ENCODE results near the gene FMN1. TPM values are rescaled to one million over a fixed set of nuclear protein-coding genes. Genes with fewer than 3 reads are reported as not detected.

The FMN1 gene
- total RNA-seq, 2 donors from 2014 or later: 0.60 to 1.1 TPM

DNA sequence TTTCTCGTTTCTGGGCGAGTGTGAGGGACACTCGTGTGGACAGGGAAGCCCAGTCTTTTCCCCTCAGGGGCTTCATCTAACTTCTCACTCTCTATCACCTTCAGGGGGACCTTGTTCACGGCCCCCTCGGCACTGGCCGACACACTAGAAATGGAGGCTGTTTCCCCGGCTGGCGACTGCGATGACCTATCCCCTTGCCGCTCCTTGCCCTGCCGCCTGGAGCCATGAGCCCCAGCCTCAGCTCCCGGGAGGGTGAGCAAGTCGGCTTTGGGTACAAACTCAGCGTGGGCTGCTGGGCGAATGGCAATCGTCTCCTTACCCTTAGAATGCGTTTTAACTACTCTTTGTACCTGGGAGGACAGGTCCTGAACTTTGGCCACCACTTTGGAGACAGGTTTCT is 41.0 kb downstream of the FMN1 start:
- 94 to 97% methylated on average over 12 to 17 of the region's 17 CpGs for WGBS, 2 experiments (ENCODE audit: insufficient coverage in 1 of 2, insufficient read length in 1 of 2)
- H3K27me3 Mint-ChIP-seq (ENCODE audit: insufficient read depth): peaks cover 14% of the 10 kb centered on the region
- H3K9me3 ChIP-seq (ENCODE audit: control insufficient read depth, low read length): no peaks in the 10 kb centered on the region
- H3K27ac ChIP-seq (ENCODE audit: low read depth, low read length): no peak overlapping the region
- no peak for DNase-seq
- TF ChIP-seq, protein P1, sequence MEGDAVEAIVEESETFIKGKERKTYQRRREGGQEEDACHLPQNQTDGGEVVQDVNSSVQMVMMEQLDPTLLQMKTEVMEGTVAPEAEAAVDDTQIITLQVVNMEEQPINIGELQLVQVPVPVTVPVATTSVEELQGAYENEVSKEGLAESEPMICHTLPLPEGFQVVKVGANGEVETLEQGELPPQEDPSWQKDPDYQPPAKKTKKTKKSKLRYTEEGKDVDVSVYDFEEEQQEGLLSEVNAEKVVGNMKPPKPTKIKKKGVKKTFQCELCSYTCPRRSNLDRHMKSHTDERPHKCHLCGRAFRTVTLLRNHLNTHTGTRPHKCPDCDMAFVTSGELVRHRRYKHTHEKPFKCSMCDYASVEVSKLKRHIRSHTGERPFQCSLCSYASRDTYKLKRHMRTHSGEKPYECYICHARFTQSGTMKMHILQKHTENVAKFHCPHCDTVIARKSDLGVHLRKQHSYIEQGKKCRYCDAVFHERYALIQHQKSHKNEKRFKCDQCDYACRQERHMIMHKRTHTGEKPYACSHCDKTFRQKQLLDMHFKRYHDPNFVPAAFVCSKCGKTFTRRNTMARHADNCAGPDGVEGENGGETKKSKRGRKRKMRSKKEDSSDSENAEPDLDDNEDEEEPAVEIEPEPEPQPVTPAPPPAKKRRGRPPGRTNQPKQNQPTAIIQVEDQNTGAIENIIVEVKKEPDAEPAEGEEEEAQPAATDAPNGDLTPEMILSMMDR (conservative IDR thresholded peaks at IDR 0.05): no peak
- H3K4me1 Mint-ChIP-seq: no peaks in the 10 kb centered on the region
- H3K36me3 ChIP-seq (ENCODE audit: control insufficient read depth, insufficient read depth, low read length): no peaks in the 10 kb centered on the region
- no peak overlapping the region for H3K9ac ChIP-seq (ENCODE audit: extremely low read depth, low read length, poor library complexity, severe bottlenecking)
- H3K27me3 ChIP-seq (ENCODE audit: control insufficient read depth, insufficient read depth, low read length, poor library complexity, severe bottlenecking): no peaks in the 10 kb centered on the region
- no peak overlapping the region for H3K4me3 ChIP-seq (ENCODE audit: low read length)
- no peaks in the 10 kb centered on the region for H3K9me3 Mint-ChIP-seq
- no peaks in the 10 kb centered on the region for H3K36me3 Mint-ChIP-seq (ENCODE audit: low read depth)
- H3K4me3 Mint-ChIP-seq: no peak overlapping the region
- H3K27ac Mint-ChIP-seq: no peak overlapping the region
- H3K4me1 ChIP-seq (ENCODE audit: control insufficient read depth, insufficient read depth, low read length): peaks cover 3% of the 10 kb centered on the region

GRCh38 chr15:33152502-33153109 is 41.9 kb downstream of the FMN1 start:
- H3K36me3 Mint-ChIP-seq (ENCODE audit: low read depth): no peaks in the 10 kb centered on the region
- peaks cover 3% of the 10 kb centered on the region for H3K4me1 ChIP-seq (ENCODE audit: control insufficient read depth, insufficient read depth, low read length)
- H3K36me3 ChIP-seq (ENCODE audit: control insufficient read depth, insufficient read depth, low read length): no peaks in the 10 kb centered on the region
- TF ChIP-seq, protein P1 (conservative IDR thresholded peaks at IDR 0.05): no peak
- H3K9ac ChIP-seq (ENCODE audit: extremely low read depth, low read length, poor library complexity, severe bottlenecking): no peak overlapping the region
- H3K27me3 Mint-ChIP-seq (ENCODE audit: insufficient read depth): peaks cover 14% of the 10 kb centered on the region
- H3K4me3 Mint-ChIP-seq: no peak overlapping the region
- H3K27me3 ChIP-seq (ENCODE audit: control insufficient read depth, insufficient read depth, low read length, poor library complexity, severe bottlenecking): no peaks in the 10 kb centered on the region
- H3K27ac ChIP-seq (ENCODE audit: low read depth, low read length): no peak overlapping the region
- H3K9me3 Mint-ChIP-seq: no peaks in the 10 kb centered on the region
- no peak overlapping the region for H3K27ac Mint-ChIP-seq
- no peaks in the 10 kb centered on the region for H3K9me3 ChIP-seq (ENCODE audit: control insufficient read depth, low read length)
- no peak overlapping the region for H3K4me3 ChIP-seq (ENCODE audit: low read length)
- no peaks in the 10 kb centered on the region for H3K4me1 Mint-ChIP-seq
- 94% methylated on average over 4 of the region's 5 CpGs; no CpG with 5 or more reads in 1 of the 2 experiments for WGBS, 2 experiments (ENCODE audit: insufficient coverage in 1 of 2, insufficient read length in 1 of 2)
- DNase-seq: no peak

DNA sequence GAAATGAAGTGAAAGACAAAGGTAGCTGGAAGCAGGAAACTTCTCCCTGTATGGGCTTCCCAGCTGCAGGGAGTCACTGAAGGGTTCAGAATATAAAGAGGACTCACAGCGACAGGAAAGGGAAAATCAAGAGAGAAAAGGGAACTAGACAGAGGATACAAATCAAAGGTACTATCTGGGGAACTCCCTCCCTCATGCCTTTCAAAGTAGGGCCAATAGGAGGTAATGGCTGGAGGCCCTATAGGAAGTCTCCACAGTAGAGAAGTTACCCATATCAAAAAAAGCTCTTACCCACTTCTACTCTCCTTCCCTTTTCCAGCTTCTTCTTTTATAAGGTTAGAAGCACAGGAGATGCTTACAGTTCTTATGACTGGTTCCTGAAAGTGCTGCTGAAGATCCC is 43.5 kb downstream of the FMN1 start:
- Histone ChIP-seq H3K36me3 (ENCODE audit: control insufficient read depth, insufficient read depth, low read length) (no peaks in the 10 kb centered on the region), H3K4me1 (ENCODE audit: control insufficient read depth, insufficient read depth, low read length) (peaks cover 9% of the 10 kb centered on the region), H3K27ac (ENCODE audit: low read depth, low read length) (no peak overlapping the region), H3K9me3 (ENCODE audit: control insufficient read depth, low read length) (no peaks in the 10 kb centered on the region), H3K9ac (ENCODE audit: extremely low read depth, low read length, poor library complexity, severe bottlenecking) (no peak overlapping the region), H3K4me3 (ENCODE audit: low read length) (no peak overlapping the region), H3K27me3 (ENCODE audit: control insufficient read depth, insufficient read depth, low read length, poor library complexity, severe bottlenecking) (no peaks in the 10 kb centered on the region)
- TF ChIP-seq, protein P1 (conservative IDR thresholded peaks at IDR 0.05): no peak
- 20 to 44% methylated on average over 1 of the region's 1 CpG for WGBS, 2 experiments (ENCODE audit: insufficient coverage in 1 of 2, insufficient read length in 1 of 2)
- no peak overlapping the region for H3K4me3 Mint-ChIP-seq
- no peaks in the 10 kb centered on the region for H3K9me3 Mint-ChIP-seq
- no peaks in the 10 kb centered on the region for H3K36me3 Mint-ChIP-seq (ENCODE audit: low read depth)
- peaks cover 8% of the 10 kb centered on the region for H3K4me1 Mint-ChIP-seq
- H3K27ac Mint-ChIP-seq: no peak overlapping the region
- no peak for DNase-seq
- peaks cover 14% of the 10 kb centered on the region for H3K27me3 Mint-ChIP-seq (ENCODE audit: insufficient read depth)

All from endodermal cell (in vitro differentiated cells).